WTC11 (cell line): Measurements from ENCODE around the gene CORO2B.

Source experiments
- ATF2 ChIP-seq: sonication (generic); formaldehyde crosslinking; IDR thresholded peaks from 2 replicates; pipeline ENCODE4 v1.8.1; 2022; ENCODE audit warnings: low read depth, missing genetic modification reagents, borderline replicate concordance
- CTCF ChIP-seq: fragments of 200-600 bp; IDR thresholded peaks from 2 replicates; pipeline ENCODE4 v1.8.0; 2022; ENCODE audit warnings: antibody characterized with exemption
- E2F1 ChIP-seq: sonication (generic); formaldehyde crosslinking; IDR thresholded peaks from 2 replicates; pipeline ENCODE4 v1.8.0; 2022; ENCODE audit warnings: mild to moderate bottlenecking, missing genetic modification reagents
- ERG ChIP-seq: fragments of 250-450 bp; sonication (Bioruptor Pico); IDR thresholded peaks from 2 replicates; pipeline ENCODE4 v1.8.0; 2021; ENCODE audit warnings: mild to moderate bottlenecking
- GTF2I ChIP-seq: fragments of 250-450 bp; sonication (Bioruptor Pico); conservative IDR thresholded peaks from 2 replicates; pipeline ENCODE4 v1.4.0; 2021; ENCODE audit warnings: mild to moderate bottlenecking
- KAT7 ChIP-seq: sonication (generic); formaldehyde crosslinking; IDR thresholded peaks from 2 replicates; pipeline ENCODE4 v1.8.1; 2023; ENCODE audit warnings: missing genetic modification reagents, mild to moderate bottlenecking, borderline replicate concordance
- MLX ChIP-seq: sonication (generic); formaldehyde crosslinking; IDR thresholded peaks from 2 replicates; pipeline ENCODE4 v1.8.1; 2023; ENCODE audit warnings: mild to moderate bottlenecking, missing genetic modification reagents, moderate library complexity
- NR2C2 ChIP-seq: sonication (generic); formaldehyde crosslinking; IDR thresholded peaks from 2 replicates; pipeline ENCODE4 v1.8.0; 2022; ENCODE audit warnings: mild to moderate bottlenecking, missing genetic modification reagents
- PREB ChIP-seq: sonication (generic); formaldehyde crosslinking; IDR thresholded peaks from 2 replicates; pipeline ENCODE4 v1.8.1; 2022; ENCODE audit warnings: mild to moderate bottlenecking, missing genetic modification reagents, moderate library complexity, borderline replicate concordance
- TCF7 ChIP-seq: sonication (generic); formaldehyde crosslinking; IDR thresholded peaks from 2 replicates; pipeline ENCODE4 v1.8.0; 2022; ENCODE audit warnings: mild to moderate bottlenecking, low read depth, missing genetic modification reagents, moderate library complexity

- no peak for TF ChIP-seq CTCF
- no peak for TF ChIP-seq E2F1 (CRISPR knock-in tag)
- TF ChIP-seq TCF7 (CRISPR knock-in tag): no peak
- no peak for TF ChIP-seq MLX (CRISPR knock-in tag)
- no peak for TF ChIP-seq NR2C2 (CRISPR knock-in tag)
- no peak for TF ChIP-seq ERG
- no peak for TF ChIP-seq ATF2
- TF ChIP-seq PREB (CRISPR knock-in tag): no peak
- no peak for TF ChIP-seq GTF2I
- TF ChIP-seq KAT7 (CRISPR knock-in tag): no peak
These were observed 26.0 kb upstream of the CORO2B start for GRCh38 chr15:68552773-68553172.
